ENCODE results near the gene EIF4E3. TPM values are rescaled to one million over a fixed set of nuclear protein-coding genes. Genes with fewer than 3 reads are reported as not detected.

EIF4E3 gene
- total RNA-seq, 2 experiments from 2014 or later: 22.3 to 24.5 TPM

GRCh38 chr3:71701251-71701762 lies 23.9 kb downstream of the EIF4E3 start:
- ChIA-PET POLR2A (no interaction called here), CTCF (interaction anchor here (1.0 kb wide), 1 partner anchor 28 kb away, joined by 3 read pairs; no protein-coding TSS in a partner anchor)

GRCh38 chr3:71695000-71695482 lies 30.2 kb downstream of the EIF4E3 start:
- CTCF ChIA-PET: interaction anchor here (1.5 kb wide), 1 partner anchor 35 kb away, joined by 3 read pairs; no protein-coding TSS in a partner anchor
- POLR2A ChIA-PET: no interaction called here

- ChIA-PET POLR2A (no interaction called here), CTCF (interaction anchor here (1.2 to 1.5 kb wide), 2 partner anchors 19 to 36 kb away, joined by 3 read pairs; no protein-coding TSS in a partner anchor)
Observed at GRCh38 chr3:71694358-71694999, 30.7 kb downstream of the EIF4E3 start.

DNA sequence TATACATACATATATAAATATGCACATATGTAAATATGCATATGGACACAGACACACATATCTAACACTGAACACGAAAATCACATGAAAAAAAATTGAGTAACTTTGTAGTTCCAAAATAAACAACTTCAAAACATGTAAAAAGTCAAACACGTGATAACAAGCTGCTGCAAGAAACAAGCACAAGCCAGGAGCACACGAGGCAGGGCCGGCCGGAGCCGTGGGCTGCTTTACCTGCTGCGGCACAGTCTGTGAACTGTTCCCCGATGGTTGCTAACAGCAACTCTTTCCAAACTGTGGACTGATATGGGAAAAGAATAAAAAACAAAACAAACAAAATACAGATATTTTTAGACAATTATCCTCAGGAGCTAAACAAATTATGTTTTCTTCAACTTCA lies 31.6 kb downstream of the EIF4E3 start:
- ChIA-PET CTCF (interaction anchor here (1.2 to 1.7 kb wide), 2 partner anchors 13 to 20 kb away, joined by 3 to 5 read pairs; no protein-coding TSS in a partner anchor), POLR2A (no interaction called here)

DNA sequence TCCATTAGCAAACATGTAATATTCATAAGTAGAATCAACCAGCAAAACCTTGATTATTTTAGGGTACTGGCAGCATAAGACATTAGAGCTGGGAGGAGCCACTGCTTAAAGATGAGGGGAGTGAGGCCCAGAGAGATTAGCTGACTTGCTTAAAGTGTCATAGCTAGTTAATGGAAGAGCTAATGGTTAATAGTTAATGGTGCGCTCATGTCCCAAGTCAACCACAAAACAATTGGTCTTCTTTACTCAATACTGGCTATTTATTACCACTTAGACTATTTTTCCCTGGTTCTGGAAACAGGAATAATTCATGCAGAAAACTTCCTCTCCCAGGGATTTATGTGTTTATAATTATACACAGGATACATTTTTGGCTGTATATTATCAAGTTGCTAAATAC lies 33.1 kb downstream of the EIF4E3 start:
- ChIA-PET CTCF (interaction anchor here (0.7 kb wide), 1 partner anchor 22 kb away, joined by 3 read pairs; no protein-coding TSS in a partner anchor), POLR2A (no interaction called here)

DNA sequence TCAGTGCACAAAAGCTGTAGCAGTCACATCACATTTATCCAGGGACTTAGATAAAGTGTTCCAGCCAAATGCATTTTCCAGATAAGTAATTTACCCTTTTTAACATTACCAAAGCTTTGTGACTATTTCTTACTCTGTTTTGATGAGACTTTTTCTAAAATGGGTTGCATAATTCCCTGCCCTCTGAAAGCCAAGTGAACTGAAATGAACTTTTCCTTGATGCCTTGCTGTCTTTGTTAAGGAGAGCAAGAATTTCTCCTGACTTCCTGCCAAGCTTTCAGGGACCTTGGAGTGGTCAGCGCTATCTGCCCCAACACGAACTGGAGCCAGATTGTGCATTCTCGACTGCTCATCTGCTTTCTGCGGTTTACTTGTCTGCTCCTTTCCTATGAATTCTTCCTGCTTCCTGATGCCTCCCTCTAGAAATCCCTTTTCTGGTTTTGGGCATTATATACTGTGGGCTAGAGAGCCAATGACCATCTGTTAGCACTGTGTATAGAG lies 34.8 kb downstream of the EIF4E3 start:
- POLR2A ChIA-PET: no interaction called here
- CTCF ChIA-PET: no interaction called here

- ChIA-PET POLR2A (no interaction called here), CTCF (no interaction called here)
Observed at GRCh38 chr3:71689291-71689690, 35.9 kb downstream of the EIF4E3 start.

GRCh38 chr3:71688121-71688520 lies 37.1 kb downstream of the EIF4E3 start:
- ChIA-PET CTCF (interaction anchor here (0.6 kb wide), 1 partner anchor 1191 kb away, joined by 3 read pairs; no protein-coding TSS in a partner anchor), POLR2A (no interaction called here)

DNA sequence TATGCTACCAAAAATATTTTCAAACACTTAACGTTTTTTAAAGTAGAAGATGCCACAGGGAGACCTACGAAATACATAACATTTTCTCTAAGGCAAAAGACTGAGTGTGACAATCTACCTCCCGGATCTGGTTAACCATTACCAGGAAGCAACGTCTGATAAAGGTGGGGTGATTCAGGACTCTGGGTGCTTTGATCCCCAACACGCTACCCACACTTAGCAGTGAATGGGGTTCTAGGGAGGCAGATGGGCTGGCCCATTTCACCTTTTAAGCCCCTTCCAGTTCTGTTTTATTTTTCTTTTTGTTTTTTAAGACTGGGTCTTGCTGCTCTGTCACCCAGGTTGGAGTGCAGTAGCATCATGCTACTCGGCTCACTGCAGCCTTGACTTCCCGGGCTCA lies 39.5 kb downstream of the EIF4E3 start:
- CTCF ChIA-PET: no interaction called here
- POLR2A ChIA-PET: interaction anchor here (0.6 kb wide), 1 partner anchor 297 kb away, joined by 3 read pairs; no protein-coding TSS in a partner anchor

DNA sequence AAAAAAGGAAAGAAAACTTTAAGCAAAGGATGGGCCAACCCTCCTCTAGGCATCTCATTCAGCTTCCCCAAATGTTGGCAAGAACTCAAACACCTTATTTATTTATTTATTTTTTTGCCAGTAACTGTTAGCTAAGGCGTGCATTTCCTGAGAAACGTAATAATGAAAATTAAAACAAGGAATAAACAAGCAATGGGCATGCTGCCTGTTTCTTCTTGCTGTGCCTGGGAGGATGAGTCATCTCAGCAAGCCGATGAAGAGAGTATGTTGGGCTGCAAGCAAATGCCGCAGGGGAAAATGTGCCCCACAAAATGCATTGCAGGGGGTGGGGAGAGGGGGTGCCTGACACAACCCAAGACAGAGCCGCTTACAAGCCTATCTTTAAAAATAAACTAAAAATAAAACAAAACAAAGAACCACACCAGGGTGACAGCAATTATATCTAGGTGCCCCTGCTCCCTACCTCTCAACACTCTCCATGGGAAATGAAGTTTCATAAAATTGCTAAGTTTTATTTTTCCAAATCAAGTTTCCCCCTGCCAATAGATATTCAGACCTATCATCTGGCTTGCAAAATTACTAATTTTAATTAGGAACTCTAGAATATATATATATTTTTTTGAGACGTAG lies 40.3 kb downstream of the EIF4E3 start:
- POLR2A ChIA-PET: no interaction called here
- CTCF ChIA-PET: no interaction called here

DNA sequence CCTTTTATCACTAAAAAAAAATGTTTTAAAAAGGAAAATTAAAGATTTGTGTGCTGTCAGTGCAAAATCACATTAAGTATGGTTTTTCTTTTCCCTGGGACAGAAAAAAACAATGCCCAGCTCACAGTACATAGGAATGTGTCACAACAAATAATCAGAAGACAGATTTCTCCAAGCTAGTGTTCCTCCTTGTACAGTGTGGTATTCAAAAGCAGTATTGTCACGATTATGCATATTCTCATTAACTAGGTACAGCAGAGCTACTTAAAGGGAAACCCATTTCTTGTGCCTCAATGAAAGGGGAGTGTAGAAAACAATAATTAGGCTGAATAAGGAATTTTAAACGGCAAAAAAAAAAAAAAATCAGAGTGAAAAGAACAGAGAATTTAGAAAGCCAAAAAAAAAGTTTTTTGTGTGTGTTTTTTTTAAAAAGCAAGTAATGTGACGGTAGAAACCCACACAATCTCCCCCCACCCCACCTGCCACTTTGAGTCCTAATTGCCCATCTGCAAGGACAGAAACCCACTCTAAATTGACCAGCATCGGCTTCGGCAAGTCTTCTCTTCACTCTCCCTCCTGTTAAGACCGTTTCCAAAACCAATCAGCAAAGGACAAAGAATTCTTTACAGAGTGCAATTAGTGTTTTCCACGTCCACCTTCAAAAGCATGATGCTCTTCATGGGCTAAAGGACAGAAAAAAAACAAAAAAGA lies 41.0 kb downstream of the EIF4E3 start:
- CTCF ChIA-PET: no interaction called here

DNA sequence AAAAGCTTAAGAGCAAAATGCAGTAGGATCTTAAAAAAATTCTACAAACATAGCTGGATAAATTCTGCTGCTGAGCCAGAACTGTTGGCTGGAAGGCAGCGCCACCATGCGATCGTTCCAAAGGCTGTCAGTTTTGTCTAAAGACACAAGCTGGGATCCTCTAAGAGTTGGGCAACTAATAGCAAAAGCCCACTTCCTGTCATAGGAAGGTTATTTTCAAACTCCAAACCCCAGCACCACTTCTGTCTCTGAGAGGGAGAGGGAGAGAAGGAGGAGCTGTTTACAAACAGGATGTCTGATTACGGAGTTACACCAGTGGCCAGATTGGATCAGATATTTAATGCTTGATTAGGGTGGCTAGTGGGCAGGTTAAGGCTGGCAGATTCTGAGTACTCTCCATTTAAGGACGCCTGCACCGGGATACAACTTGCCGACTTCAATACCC lies 44.0 kb downstream of the EIF4E3 start:
- CTCF ChIA-PET: interaction anchor here (1.1 to 1.6 kb wide), 2 partner anchors 12 to 95 kb away, joined by 4 to 5 read pairs; no protein-coding TSS in a partner anchor
- POLR2A ChIA-PET: no interaction called here

More for the DNA sequence above, 41.0 kb downstream of the EIF4E3 start:
- POLR2A ChIA-PET: no interaction called here

DNA sequence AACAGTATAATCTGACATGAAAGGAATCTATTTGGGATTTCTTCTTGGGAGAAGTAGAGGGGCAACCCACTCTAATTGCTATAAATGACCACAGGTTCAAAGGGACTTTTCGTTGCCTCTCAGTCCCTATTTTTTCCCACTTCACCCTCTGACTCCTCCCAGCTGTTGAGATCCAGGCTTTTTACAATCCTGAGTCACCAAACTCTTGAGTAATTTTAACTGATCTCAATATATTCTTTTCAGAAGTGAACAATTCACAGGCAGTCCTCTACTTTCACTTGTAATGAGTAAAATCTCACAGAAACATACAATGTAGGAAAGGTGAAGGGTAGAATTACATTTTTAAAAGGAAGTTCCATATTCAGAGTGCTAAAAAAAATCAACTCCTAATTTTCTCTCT lies 44.6 kb downstream of the EIF4E3 start:
- POLR2A ChIA-PET: no interaction called here
- CTCF ChIA-PET: interaction anchor here (1.6 kb wide), 1 partner anchor 13 kb away, joined by 5 read pairs; no protein-coding TSS in a partner anchor

DNA sequence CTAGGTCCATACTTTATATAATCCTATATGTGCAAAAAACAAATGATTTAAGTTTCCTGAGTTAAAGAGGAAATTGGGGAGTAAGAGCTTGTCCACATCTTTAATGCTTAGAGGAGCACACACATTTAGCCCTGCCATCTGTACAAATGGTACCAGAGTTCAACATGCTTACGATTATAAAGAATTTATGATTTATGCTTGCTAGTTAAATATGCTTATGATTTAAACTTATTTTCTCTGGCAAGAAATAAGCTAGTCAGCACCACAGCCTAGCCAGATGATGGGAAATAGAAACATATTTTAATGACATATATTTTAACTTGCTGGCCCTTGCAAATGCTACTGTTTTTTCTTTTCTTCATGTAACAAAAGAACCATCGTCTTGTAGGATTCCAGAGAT lies 48.3 kb downstream of the EIF4E3 start:
- CTCF ChIA-PET: no interaction called here
- POLR2A ChIA-PET: no interaction called here

- ChIA-PET POLR2A (no interaction called here), CTCF (no interaction called here)
Observed at GRCh38 chr3:71673486-71673885, 51.7 kb downstream of the EIF4E3 start.

DNA sequence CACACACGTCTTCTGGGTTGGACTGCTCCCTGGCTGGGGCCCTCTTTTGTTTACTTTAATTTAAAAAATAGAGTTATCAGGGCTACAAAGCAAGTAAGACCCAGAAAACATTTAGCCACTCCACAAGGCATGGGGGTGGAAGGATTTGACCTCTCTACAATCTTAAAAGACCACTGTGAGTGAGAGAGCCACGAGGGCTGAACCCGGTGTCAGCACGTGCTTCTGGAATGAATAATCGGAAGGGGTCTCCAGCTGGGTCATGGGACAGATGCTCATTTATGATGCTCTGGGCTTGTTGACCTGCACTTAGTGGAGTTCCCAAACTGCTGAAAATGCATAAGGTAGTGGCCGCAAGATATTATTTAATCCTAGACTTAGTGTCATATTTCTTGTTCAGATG lies 52.4 kb downstream of the EIF4E3 start:
- CTCF ChIA-PET: no interaction called here
- POLR2A ChIA-PET: no interaction called here

GRCh38 chr3:71672340-71672739 lies 52.9 kb downstream of the EIF4E3 start:
- ChIA-PET POLR2A (no interaction called here), CTCF (no interaction called here)

DNA sequence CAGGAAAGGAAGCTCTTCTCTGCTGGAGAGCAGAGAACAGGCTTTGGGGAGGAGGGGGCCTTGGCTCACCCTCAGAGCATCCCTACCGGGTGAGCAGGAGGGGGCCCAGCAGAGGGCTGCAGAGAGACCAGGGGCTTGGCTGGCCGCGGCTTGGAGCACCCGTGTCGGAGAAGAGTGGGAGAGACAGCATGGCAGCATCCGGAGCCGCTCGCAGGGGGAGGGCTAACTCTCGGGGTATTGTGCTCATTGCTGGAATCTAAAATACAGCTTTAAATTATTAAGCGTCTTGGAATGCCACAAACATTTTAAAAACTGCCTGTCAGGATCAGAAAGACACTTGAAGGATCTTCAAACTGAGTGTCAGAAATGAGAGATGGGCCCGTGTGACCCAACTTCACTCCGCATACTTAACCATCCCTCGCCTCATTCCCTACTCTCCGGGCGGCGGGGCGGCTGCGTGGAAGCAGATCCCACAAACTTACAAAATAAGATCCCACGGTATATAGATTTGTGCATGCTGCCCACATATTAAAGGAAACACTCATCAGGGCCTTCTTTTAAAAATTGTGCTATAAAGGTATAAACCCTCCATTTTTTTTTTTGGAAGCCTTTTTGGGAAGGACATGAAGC lies 53.9 kb downstream of the EIF4E3 start:
- POLR2A ChIA-PET: no interaction called here
- CTCF ChIA-PET: interaction anchor here (0.6 kb wide), 1 partner anchor 870 kb away, joined by 4 read pairs; no protein-coding TSS in a partner anchor

GRCh38 chr3:71662568-71662967 lies 62.6 kb downstream of the EIF4E3 start:
- ChIA-PET POLR2A (no interaction called here), CTCF (no interaction called here)

DNA sequence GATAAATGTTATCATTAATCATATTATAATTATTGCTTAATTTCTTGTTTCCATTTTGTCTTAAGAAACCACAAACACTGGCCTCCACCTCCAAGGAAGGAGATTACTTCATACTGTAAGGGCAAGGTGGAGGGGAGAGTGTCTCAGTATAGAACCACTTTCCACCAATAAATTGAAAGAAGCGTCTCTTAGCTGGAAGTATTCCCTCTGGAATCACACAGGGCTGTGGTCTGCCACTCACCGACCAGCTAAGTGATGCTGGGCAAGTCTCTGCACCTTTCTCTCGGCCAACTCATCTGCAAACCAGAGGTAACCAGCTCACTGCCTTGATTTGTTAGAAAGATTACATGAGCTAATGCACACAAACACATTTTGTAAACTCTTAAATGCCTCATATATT lies 63.1 kb downstream of the EIF4E3 start:
- ChIA-PET CTCF (no interaction called here), POLR2A (no interaction called here)

All from activated CD8-positive, alpha-beta memory T cell treated with anti-CD3 and anti-CD28 coated beads for 36 hours (primary cell).